ENCODE data around the gene PCOLCE2. TPM values are rescaled to one million over a fixed set of nuclear protein-coding genes. Genes with fewer than 3 reads are reported as not detected.
"Not testable (repeated sequence)": the region's sequence is repeated elsewhere in the genome, so short reads cannot be mapped to it uniquely, and the experiment has no call there.

Gene PCOLCE2
- total RNA-seq, 1 experiment from 2014 or later: 4.4 TPM

DNA sequence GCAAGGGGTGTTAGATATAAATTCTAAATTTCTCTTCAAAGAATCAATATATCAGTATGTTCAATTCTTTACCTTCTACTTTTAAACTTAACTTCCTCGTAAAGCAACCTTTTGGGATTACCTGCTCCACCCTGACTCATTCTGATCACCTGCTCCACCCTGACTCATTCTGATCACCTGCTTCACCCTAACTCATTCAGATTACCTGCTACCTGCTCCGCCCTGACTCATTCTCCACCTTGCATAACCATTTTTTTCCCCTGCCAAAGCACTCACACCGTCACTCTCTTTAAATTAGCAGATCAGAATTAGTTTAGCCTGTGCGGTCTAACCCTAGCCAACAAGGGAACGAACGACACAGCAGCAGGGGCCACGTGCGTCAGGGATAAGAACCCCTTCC is 20.5 kb downstream of the PCOLCE2 start:
- BruUV-seq (replicated peaks); POLR2A ChIA-PET; ATAC-seq; H3K4me3 ChIP-seq (replicated peaks in 1 of 2; ENCODE audit: low read depth in 1 of 2, low read length in 2 of 2); H3K36me3 ChIP-seq (ENCODE audit: control insufficient read depth in 1 of 2, insufficient read depth in 2 of 2, low read length in 2 of 2); H3K9me2 ChIP-seq (ENCODE audit: insufficient read depth); RAD21 ChIA-PET (ENCODE audit: low non-redundant PET in 1 of 2, low total read pairs in 2 of 2, uncharacterized antibody in 2 of 2, unreplicated experiment in 2 of 2); H3K9ac ChIP-seq (ENCODE audit: low read length); H3K27me3 ChIP-seq (ENCODE audit: insufficient read depth, low read length); H4K20me1 ChIP-seq (ENCODE audit: insufficient read depth); CTCF ChIA-PET; H3K4me2 ChIP-seq (ENCODE audit: low read length); H3K79me2 ChIP-seq (ENCODE audit: insufficient read depth, low read length); H3K4me1 ChIP-seq (ENCODE audit: control insufficient read depth in 1 of 2, insufficient read depth in 2 of 2, low read length in 2 of 2); H2AFZ ChIP-seq (ENCODE audit: low read depth, low read length, poor library complexity, severe bottlenecking); DNase-seq (ENCODE audit: low read depth, low spot score); intact Hi-C loops (cut with micrococcal nuclease); H3K27ac ChIP-seq (ENCODE audit: low read depth, low read length); H3K9me3 ChIP-seq (ENCODE audit: control insufficient read depth in 1 of 2, insufficient read depth in 1 of 2, low read depth in 1 of 2, low read length in 2 of 2): not testable (repeated sequence)
- TF ChIP-seq FOSL1 (IDR thresholded peaks at IDR 0.05; ENCODE audit: low read depth) (peak; percentile 42), JUND (IDR thresholded peaks at IDR 0.05) (0 out of 2 replicates have a peak, but pooled peaks have one; percentile 37)

DNA sequence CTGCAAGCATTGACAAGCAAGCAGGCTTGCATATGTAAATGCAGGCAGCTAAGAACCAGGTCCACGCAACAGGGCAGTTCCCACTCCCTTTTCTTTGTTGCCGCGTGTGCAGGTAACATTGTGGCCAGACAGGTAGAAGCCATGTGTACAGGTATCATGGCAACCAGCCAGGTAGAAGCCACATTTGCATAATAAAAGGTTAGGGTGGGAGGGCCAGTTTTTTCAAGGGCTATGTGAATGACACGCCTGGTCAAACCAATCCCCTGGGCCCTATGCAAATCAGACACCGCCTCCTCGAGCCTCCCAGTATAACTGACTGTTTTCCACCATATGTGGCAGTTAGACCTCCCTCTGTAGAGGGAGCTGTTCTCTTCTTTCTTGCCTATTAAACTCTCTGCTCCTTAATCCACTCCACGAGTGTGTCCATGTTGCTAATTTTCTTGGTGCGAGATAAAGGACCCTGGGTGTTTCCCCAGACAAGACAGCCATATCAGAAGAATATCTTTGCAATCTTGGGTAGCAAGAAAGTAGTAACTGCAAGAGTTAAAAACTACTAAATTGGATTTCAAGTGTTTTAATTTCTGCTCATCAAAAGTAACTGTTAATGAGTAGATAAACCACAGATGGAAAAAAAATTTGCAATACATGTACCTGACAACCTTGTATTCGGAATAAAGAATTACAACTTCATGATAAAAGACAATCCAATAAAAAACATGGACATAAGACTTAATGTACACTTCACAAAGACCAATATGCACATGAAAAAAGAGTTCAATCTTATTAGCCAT is 21.8 kb downstream of the PCOLCE2 start:
- no peak overlapping the region for H3K4me2 ChIP-seq (ENCODE audit: low read length)
- no peaks in the 10 kb centered on the region for H4K20me1 ChIP-seq (ENCODE audit: insufficient read depth)
- no peaks in the 10 kb centered on the region for H3K4me1 ChIP-seq (ENCODE audit: control insufficient read depth in 1 of 2, insufficient read depth in 2 of 2, low read length in 2 of 2)
- H3K9me2 ChIP-seq (ENCODE audit: insufficient read depth): no peaks in the 10 kb centered on the region
- no peaks in the 10 kb centered on the region for H3K36me3 ChIP-seq (ENCODE audit: control insufficient read depth in 1 of 2, insufficient read depth in 2 of 2, low read length in 2 of 2)
- DNase-seq (ENCODE audit: low read depth, low spot score) (peak; percentile 45), ATAC-seq (peak; percentile 97)
- RAD21 ChIA-PET (ENCODE audit: low non-redundant PET in 1 of 2, low total read pairs in 2 of 2, uncharacterized antibody in 2 of 2, unreplicated experiment in 2 of 2): no interaction called here
- intact Hi-C loops (cut with micrococcal nuclease): no loop called here
- POLR2A ChIA-PET: no interaction called here
- no peak overlapping the region for H3K4me3 ChIP-seq (replicated peaks in 1 of 2; ENCODE audit: low read depth in 1 of 2, low read length in 2 of 2)
- H3K9ac ChIP-seq (ENCODE audit: low read length): no peak overlapping the region
- BruUV-seq (replicated peaks): no TSS peak
- TF ChIP-seq CBX3 (IDR thresholded peaks at IDR 0.05; ENCODE audit: low read depth) (0 out of 2 replicates have a peak, but pooled peaks have one; percentile 15), JUND (IDR thresholded peaks at IDR 0.05) (no peak), CEBPB (IDR thresholded peaks at IDR 0.05; ENCODE audit: low read depth) (no peak), RAD21 (IDR thresholded peaks at IDR 0.05; ENCODE audit: low read depth) (peak; percentile 28; the same call in 1 of the 2 replicates), POLR2A (IDR thresholded peaks at IDR 0.05; ENCODE audit: borderline replicate concordance, extremely low read depth, insufficient read depth, insufficient read length) (no peak)
- TF ChIP-seq, protein P1, sequence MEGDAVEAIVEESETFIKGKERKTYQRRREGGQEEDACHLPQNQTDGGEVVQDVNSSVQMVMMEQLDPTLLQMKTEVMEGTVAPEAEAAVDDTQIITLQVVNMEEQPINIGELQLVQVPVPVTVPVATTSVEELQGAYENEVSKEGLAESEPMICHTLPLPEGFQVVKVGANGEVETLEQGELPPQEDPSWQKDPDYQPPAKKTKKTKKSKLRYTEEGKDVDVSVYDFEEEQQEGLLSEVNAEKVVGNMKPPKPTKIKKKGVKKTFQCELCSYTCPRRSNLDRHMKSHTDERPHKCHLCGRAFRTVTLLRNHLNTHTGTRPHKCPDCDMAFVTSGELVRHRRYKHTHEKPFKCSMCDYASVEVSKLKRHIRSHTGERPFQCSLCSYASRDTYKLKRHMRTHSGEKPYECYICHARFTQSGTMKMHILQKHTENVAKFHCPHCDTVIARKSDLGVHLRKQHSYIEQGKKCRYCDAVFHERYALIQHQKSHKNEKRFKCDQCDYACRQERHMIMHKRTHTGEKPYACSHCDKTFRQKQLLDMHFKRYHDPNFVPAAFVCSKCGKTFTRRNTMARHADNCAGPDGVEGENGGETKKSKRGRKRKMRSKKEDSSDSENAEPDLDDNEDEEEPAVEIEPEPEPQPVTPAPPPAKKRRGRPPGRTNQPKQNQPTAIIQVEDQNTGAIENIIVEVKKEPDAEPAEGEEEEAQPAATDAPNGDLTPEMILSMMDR (IDR thresholded peaks at IDR 0.05 in 2 of 3, conservative IDR thresholded peaks at IDR 0.05 in 1 of 3; ENCODE audit: borderline replicate concordance in 1 of 3, insufficient read depth in 1 of 3, low read depth in 2 of 3, low read length in 2 of 3): peak in 2 of 3 experiments; percentile 33 to 38; a peak in 3 of 6 replicates
- H3K9me3 ChIP-seq (ENCODE audit: control insufficient read depth in 1 of 2, insufficient read depth in 1 of 2, low read depth in 1 of 2, low read length in 2 of 2): no peaks in the 10 kb centered on the region
- no peaks in the 10 kb centered on the region for H3K79me2 ChIP-seq (ENCODE audit: insufficient read depth, low read length)
- H2AFZ ChIP-seq (ENCODE audit: low read depth, low read length, poor library complexity, severe bottlenecking): no peak overlapping the region
- CTCF ChIA-PET: interaction anchor here (1.8 kb wide), 1 partner anchor 10 kb away, joined by 5 read pairs; no protein-coding TSS in a partner anchor
- no peak overlapping the region for H3K27ac ChIP-seq (ENCODE audit: low read depth, low read length)
- no peaks in the 10 kb centered on the region for H3K27me3 ChIP-seq (ENCODE audit: insufficient read depth, low read length)

Measured in HCT116 (cell line).